Measurements from ENCODE around the gene TPST1. TPM values are rescaled to one million over a fixed set of nuclear protein-coding genes. Genes with fewer than 3 reads are reported as not detected.
"Not testable (repeated sequence)": the region's sequence is repeated elsewhere in the genome, so short reads cannot be mapped to it uniquely, and the experiment has no call there.

Gene TPST1
- total RNA-seq, 4 donors from 2014 or later: 1.5 to 28.3 (median 9.7) TPM

GRCh38 chr7:66319407-66319979, 114.4 kb downstream of the TPST1 start:
- Histone ChIP-seq H3K36me3 (no peaks in the 10 kb centered on the region), H3K4me3 (no peak overlapping the region), H3K9me3 (no peaks in the 10 kb centered on the region), H3K4me1 (no peaks in the 10 kb centered on the region), H3K27me3 (no peaks in the 10 kb centered on the region), H3K27ac (no peak overlapping the region)
- intact Hi-C loops (cut with DNase I; ENCODE audit: low total_unique reads): no loop called here
- DNase-seq: no peak
- 83 to 86% methylated on average over 1 of the region's 1 CpG for WGBS, 2 donors (ENCODE audit: low coverage in 1 of 2)
- TF ChIP-seq EP300 (IDR thresholded peaks at IDR 0.05; ENCODE audit: low read depth) (no peak), CTCF (IDR thresholded peaks at IDR 0.05) (no peak), POLR2AphosphoS5 (IDR thresholded peaks at IDR 0.05) (no peak)
- in situ Hi-C loops (cut with MboI; ENCODE audit: low pct_ligation_motif_present in 1 of 4, low pct_unique_long_range_greater_than_20kb in 1 of 4, low sequenced_read_pairs in 3 of 4): loop anchor here in 1 of 4 donors (25.0 kb wide), 1 partner anchor 93 kb away; no protein-coding TSS in a partner anchor

GRCh38 chr7:66321283-66321682, 116.1 kb downstream of the TPST1 start:
- Histone ChIP-seq H3K27ac (no peak overlapping the region), H3K27me3 (no peaks in the 10 kb centered on the region), H3K4me1 (no peaks in the 10 kb centered on the region), H3K4me3 (no peak overlapping the region), H3K36me3 (no peaks in the 10 kb centered on the region), H3K9me3 (no peaks in the 10 kb centered on the region)
- TF ChIP-seq POLR2AphosphoS5 (IDR thresholded peaks at IDR 0.05) (no peak), POLR2A (IDR thresholded peaks at IDR 0.05) (no peak), EP300 (IDR thresholded peaks at IDR 0.05; ENCODE audit: low read depth) (no peak), CTCF (IDR thresholded peaks at IDR 0.05) (no peak)
- in situ Hi-C loops (cut with MboI; ENCODE audit: low pct_ligation_motif_present in 1 of 4, low pct_unique_long_range_greater_than_20kb in 1 of 4, low sequenced_read_pairs in 3 of 4): loop anchor here in 1 of 4 donors (25.0 kb wide), 1 partner anchor 91 kb away; no protein-coding TSS in a partner anchor
- DNase-seq: no peak
- intact Hi-C loops (cut with DNase I; ENCODE audit: low total_unique reads): loop anchor here (10.0 kb wide), 1 partner anchor 46 kb away; no protein-coding TSS in a partner anchor

GRCh38 chr7:66323114-66323796, 118.1 kb downstream of the TPST1 start:
- 86 to 93% methylated on average over 6 of the region's 6 CpGs for WGBS, 2 donors (ENCODE audit: low coverage in 1 of 2)
- TF ChIP-seq EP300 (IDR thresholded peaks at IDR 0.05; ENCODE audit: low read depth): no peak
- no peak for TF ChIP-seq CTCF (IDR thresholded peaks at IDR 0.05)
- no peak for TF ChIP-seq POLR2A (IDR thresholded peaks at IDR 0.05)
- TF ChIP-seq POLR2AphosphoS5 (IDR thresholded peaks at IDR 0.05): no peak
- in situ Hi-C loops (cut with MboI; ENCODE audit: low pct_ligation_motif_present in 1 of 4, low pct_unique_long_range_greater_than_20kb in 1 of 4, low sequenced_read_pairs in 3 of 4): loop anchor here in 1 of 4 donors (25.0 kb wide), 1 partner anchor 89 kb away; no protein-coding TSS in a partner anchor
- no peak for DNase-seq
- Histone ChIP-seq H3K27me3 (no peaks in the 10 kb centered on the region), H3K36me3 (no peaks in the 10 kb centered on the region), H3K4me1 (peaks cover 0 to 8% (median 0%) of the 10 kb centered on the region in 4 donors), H3K27ac (no peak overlapping the region), H3K4me3 (no peak overlapping the region), H3K9me3 (no peaks in the 10 kb centered on the region)
- intact Hi-C loops (cut with DNase I; ENCODE audit: low total_unique reads): loop anchor here (10.0 kb wide), 1 partner anchor 48 kb away; no protein-coding TSS in a partner anchor

GRCh38 chr7:66324985-66325384, 119.9 kb downstream of the TPST1 start:
- not testable (repeated sequence) for H3K27ac ChIP-seq, H3K36me3 ChIP-seq, DNase-seq, H3K4me1 ChIP-seq, H3K9me3 ChIP-seq, H3K27me3 ChIP-seq, H3K4me3 ChIP-seq
- intact Hi-C loops (cut with DNase I; ENCODE audit: low total_unique reads): loop anchor here (10.0 kb wide), 1 partner anchor 50 kb away; no protein-coding TSS in a partner anchor
- WGBS, 2 donors (ENCODE audit: low coverage in 1 of 2): 70 to 82% methylated on average over 3 to 6 of the region's 6 CpGs
- in situ Hi-C loops (cut with MboI; ENCODE audit: low pct_ligation_motif_present in 1 of 4, low pct_unique_long_range_greater_than_20kb in 1 of 4, low sequenced_read_pairs in 3 of 4): loop anchor here in 1 of 4 donors (25.0 kb wide), 1 partner anchor 87 kb away; no protein-coding TSS in a partner anchor
